ENCODE results near the gene OTOP2.
"Not testable (repeated sequence)": the region's sequence is repeated elsewhere in the genome, so short reads cannot be mapped to it uniquely, and the experiment has no call there.

Gene OTOP2

GRCh38 chr17:74901353-74902135 lies 22.5 kb upstream of the OTOP2 start:
- DNase-seq = no peak

GRCh38 chr17:74903034-74903433 lies 21.0 kb upstream of the OTOP2 start:
- DNase-seq = no peak

GRCh38 chr17:74903671-74904070 lies 20.4 kb upstream of the OTOP2 start:
- DNase-seq = no peak

- peak; percentile 6 for DNase-seq
Observed at GRCh38 chr17:74904687-74905409, 19.2 kb upstream of the OTOP2 start.

GRCh38 chr17:74906214-74906793 lies 17.8 kb upstream of the OTOP2 start:
- DNase-seq = not testable (repeated sequence)

GRCh38 chr17:74907012-74907411 lies 17.1 kb upstream of the OTOP2 start:
- no peak for DNase-seq

- DNase-seq = not testable (repeated sequence)
Observed at GRCh38 chr17:74909097-74909496, 15.0 kb upstream of the OTOP2 start.

- not testable (repeated sequence) for DNase-seq
Observed at GRCh38 chr17:74911423-74911822, 12.7 kb upstream of the OTOP2 start.

GRCh38 chr17:74916136-74916850 lies 7.8 kb upstream of the OTOP2 start:
- DNase-seq = no peak

- no peak for DNase-seq
Observed at GRCh38 chr17:74916851-74917199, 7.2 kb upstream of the OTOP2 start.

GRCh38 chr17:74917430-74917829 lies 6.6 kb upstream of the OTOP2 start:
- DNase-seq = peak; percentile 39

- DNase-seq = no peak
Observed at GRCh38 chr17:74918906-74919305, 5.2 kb upstream of the OTOP2 start.

GRCh38 chr17:74919440-74920305 lies 4.4 kb upstream of the OTOP2 start:
- no peak for DNase-seq

- no peak for DNase-seq
Observed at GRCh38 chr17:74920306-74920620, 3.8 kb upstream of the OTOP2 start.

GRCh38 chr17:74920642-74921025 lies 3.4 kb upstream of the OTOP2 start:
- DNase-seq = no peak

- no peak for DNase-seq
Observed at GRCh38 chr17:74921026-74921681, 2.9 kb upstream of the OTOP2 start.

- DNase-seq = no peak
Observed at GRCh38 chr17:74921769-74922168, 2.3 kb upstream of the OTOP2 start.

GRCh38 chr17:74922172-74922571 lies 1.9 kb upstream of the OTOP2 start:
- DNase-seq = no peak

- DNase-seq = no peak
Observed at GRCh38 chr17:74922694-74923537, 1.2 kb upstream of the OTOP2 start, which contains the start of gene USH1G. Gene USH1G, minus strand, starts transcription at chr17:74923255. Its CDS starts 182 bp downstream, at chr17:74923073.

- DNase-seq = peak; percentile 66
Observed at GRCh38 chr17:74923538-74924249, 379 bp upstream of the OTOP2 start.
